ENCODE measurements around the gene SSBP1.
A peak's percentile ranks its signal among the peaks of the same experiment; 100 is the strongest.
"Not testable (repeated sequence)": the region's sequence is repeated elsewhere in the genome, so short reads cannot be mapped to it uniquely, and the experiment has no call there.

SSBP1 gene

GRCh38 chr7:141709318-141709717, 28.8 kb upstream of the SSBP1 start:
- DNase-seq (ENCODE audit: low read depth) = no peak

- DNase-seq (ENCODE audit: low read depth) = no peak
These were observed 28.4 kb upstream of the SSBP1 start for GRCh38 chr7:141709749-141710148.

GRCh38 chr7:141710301-141710700, 27.9 kb upstream of the SSBP1 start:
- DNase-seq (ENCODE audit: low read depth) = no peak

- DNase-seq (ENCODE audit: low read depth) = no peak
These were observed 25.4 kb upstream of the SSBP1 start for GRCh38 chr7:141712603-141713255.

GRCh38 chr7:141713890-141714289, 24.3 kb upstream of the SSBP1 start:
- no peak for DNase-seq (ENCODE audit: low read depth)

GRCh38 chr7:141714571-141714970, 23.6 kb upstream of the SSBP1 start:
- DNase-seq (ENCODE audit: low read depth) = no peak

- DNase-seq (ENCODE audit: low read depth) = no peak
These were observed 23.1 kb upstream of the SSBP1 start for GRCh38 chr7:141715018-141715417.

- no peak for DNase-seq (ENCODE audit: low read depth)
These were observed 22.1 kb upstream of the SSBP1 start for GRCh38 chr7:141715794-141716689.

GRCh38 chr7:141717450-141717849, 20.7 kb upstream of the SSBP1 start:
- DNase-seq (ENCODE audit: low read depth) = no peak

- DNase-seq (ENCODE audit: low read depth) = no peak
These were observed 15.6 kb upstream of the SSBP1 start for GRCh38 chr7:141722529-141722928.

GRCh38 chr7:141729020-141729419, 9.1 kb upstream of the SSBP1 start:
- DNase-seq (ENCODE audit: low read depth) = no peak

- DNase-seq (ENCODE audit: low read depth) = no peak
These were observed 6.5 kb upstream of the SSBP1 start for GRCh38 chr7:141731476-141732149.

GRCh38 chr7:141737118-141737835, 881 bp upstream of the SSBP1 start:
- peak; percentile 1 for DNase-seq (ENCODE audit: low read depth)

GRCh38 chr7:141738592-141739013, 445 bp downstream of the SSBP1 start:
- DNase-seq (ENCODE audit: low read depth) = no peak

- no peak for DNase-seq (ENCODE audit: low read depth)
These were observed 1.1 kb downstream of the SSBP1 start for GRCh38 chr7:141739250-141739649.

- DNase-seq (ENCODE audit: low read depth) = no peak
These were observed 4.1 kb downstream of the SSBP1 start for GRCh38 chr7:141742229-141742628.

GRCh38 chr7:141744131-141744530, 6.0 kb downstream of the SSBP1 start:
- no peak for DNase-seq (ENCODE audit: low read depth)

- no peak for DNase-seq (ENCODE audit: low read depth)
These were observed 10.2 kb downstream of the SSBP1 start for GRCh38 chr7:141748396-141748795.

GRCh38 chr7:141751904-141752303, 13.7 kb downstream of the SSBP1 start:
- DNase-seq (ENCODE audit: low read depth) = not testable (repeated sequence)

- no peak for DNase-seq (ENCODE audit: low read depth)
These were observed 14.5 kb downstream of the SSBP1 start for GRCh38 chr7:141752634-141753033.

GRCh38 chr7:141754939-141755338, 16.8 kb downstream of the SSBP1 start:
- DNase-seq (ENCODE audit: low read depth) = no peak

- no peak for DNase-seq (ENCODE audit: low read depth)
These were observed 25.6 kb downstream of the SSBP1 start, which contains the start of gene TAS2R3 for GRCh38 chr7:141763797-141764196. TAS2R3 (plus strand) TSS chr7:141764097; CDS start chr7:141764159, 62 bp downstream.
